Activated CD4-positive, alpha-beta T cell treated with anti-CD3 and anti-CD28 coated beads for 1 hour (primary cell): ENCODE measurements around the gene SH2D4B.

ENCODE experiments used
- DNase-seq: peaks from one replicate; pipeline ENCODE4 v3.0.0-alpha.2; 2020

SH2D4B gene

GRCh38 chr10:80537736-80538480, at the start of gene SH2D4B:
Gene SH2D4B, plus strand, starts transcription at chr10:80537902. Its CDS starts 430 bp downstream, at chr10:80538332.
- DNase-seq: no peak

GRCh38 chr10:80488539-80489066, 49.1 kb upstream of the SH2D4B start:
- no peak for DNase-seq

GRCh38 chr10:80489371-80490112, 48.2 kb upstream of the SH2D4B start:
- no peak for DNase-seq

GRCh38 chr10:80491251-80492102, 46.2 kb upstream of the SH2D4B start:
- DNase-seq: no peak

DNA sequence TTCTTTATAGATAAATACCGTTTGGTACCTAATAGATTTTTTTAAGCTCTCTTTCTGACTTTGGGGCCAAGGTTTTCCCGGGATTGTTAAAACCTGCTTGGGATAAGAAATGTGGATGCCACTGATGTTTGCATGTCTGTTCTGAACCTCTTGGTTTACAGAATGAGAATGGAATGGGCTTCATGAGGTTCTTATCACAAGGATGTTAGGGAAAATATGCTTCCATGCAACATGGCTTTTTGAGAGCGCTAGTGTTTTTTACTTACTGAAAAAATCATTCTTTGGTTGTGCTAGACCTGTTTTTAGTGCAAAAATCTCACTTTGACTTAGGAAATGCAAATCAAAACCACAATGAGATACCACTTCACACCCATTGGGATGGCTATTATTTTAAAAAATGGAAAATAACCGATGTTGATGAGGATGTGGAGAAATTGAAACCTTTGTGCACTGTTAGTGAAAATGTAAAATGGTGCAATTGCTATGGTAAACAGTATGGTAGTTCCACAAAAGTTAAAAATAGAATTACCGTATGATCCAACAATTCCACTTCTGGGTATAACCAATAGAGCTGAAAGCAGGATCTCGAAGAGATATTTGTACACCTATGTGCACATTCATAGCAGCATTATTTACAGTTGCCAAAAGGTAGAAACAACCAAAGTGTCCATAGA, 44.7 kb upstream of the SH2D4B start:
- DNase-seq: no peak

GRCh38 chr10:80493522-80494051, 44.1 kb upstream of the SH2D4B start:
- no peak for DNase-seq

GRCh38 chr10:80496555-80497172, 41.0 kb upstream of the SH2D4B start:
- no peak for DNase-seq

DNA sequence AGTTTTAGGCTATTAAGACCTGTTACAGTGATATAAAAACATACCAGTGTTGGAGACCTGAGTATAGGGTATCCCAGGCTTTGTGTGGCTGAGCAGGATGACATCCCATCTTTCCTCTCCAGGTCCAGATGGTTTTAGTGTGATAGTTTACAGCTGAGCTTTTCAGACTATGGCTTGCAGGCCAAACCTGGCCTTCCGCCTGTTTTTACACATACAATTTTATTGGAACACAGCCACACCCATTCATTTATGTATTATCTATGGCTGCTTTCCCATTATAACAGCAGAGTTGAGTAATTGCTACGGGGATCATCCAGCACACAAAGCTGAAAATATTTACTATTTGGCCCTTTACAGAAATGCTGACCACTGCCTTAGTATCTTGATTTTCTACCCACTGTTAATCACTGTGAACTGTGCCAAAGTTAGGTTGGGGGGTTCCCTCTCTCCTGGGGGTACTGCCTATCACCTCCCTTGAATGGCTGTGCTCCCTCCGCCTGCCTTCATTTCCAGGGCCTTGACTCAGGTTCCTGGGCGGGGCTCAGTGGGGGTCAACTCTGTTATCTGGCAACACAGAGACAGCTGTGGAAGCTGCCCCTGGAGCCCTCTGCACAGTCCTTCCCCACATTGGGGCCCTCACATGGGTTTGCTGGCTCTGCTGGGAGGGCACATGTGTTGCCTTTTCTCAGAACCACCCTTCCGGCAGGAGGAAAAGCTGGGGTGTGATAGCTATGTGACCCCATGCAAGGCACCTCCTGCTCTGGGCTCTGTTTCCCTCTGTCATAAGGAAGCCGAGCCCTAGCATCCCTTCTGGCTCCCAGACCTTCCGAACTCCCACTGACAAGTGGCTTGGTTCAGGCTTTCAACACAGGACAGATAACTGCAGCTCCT, 40.3 kb upstream of the SH2D4B start:
- DNase-seq: no peak

DNA sequence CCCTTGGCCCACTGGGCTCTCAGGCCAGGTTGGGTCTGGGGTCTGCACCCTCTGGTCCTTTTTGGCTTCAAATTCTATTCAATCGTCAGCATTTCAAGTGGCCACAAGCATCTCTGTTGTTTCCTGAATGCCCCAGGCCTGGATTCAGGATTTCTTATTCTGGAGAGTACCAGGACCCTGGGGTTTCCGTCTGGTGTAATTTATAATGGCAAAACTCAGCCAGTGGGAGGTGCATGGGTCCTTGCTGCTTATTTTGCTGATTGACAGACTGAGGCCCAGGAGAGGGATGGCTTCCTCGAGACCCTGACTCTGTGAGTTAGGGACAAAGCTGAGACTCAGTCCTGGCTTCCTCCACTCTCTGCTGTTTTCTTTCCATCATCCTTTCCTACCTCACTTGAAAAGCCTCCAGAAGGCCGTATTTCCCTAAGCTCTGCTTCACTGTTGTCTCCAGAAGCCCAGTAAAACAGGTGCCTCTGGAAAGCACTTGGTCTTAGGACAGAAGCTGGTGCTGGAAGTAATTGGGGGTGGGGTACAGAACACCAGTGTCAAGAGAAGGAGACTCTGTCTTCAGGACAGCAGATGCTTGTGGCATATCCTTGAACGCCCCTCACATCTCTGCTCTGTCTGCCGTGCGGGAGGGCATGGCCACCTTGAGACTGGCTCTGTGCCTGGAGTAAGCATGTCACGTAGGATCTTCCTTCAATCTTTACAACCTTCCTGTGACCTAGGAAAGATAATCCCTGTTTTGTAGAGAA, 39.4 kb upstream of the SH2D4B start:
- DNase-seq: no peak

- no peak for DNase-seq
Measured at GRCh38 chr10:80498833-80499741, 38.6 kb upstream of the SH2D4B start.

DNA sequence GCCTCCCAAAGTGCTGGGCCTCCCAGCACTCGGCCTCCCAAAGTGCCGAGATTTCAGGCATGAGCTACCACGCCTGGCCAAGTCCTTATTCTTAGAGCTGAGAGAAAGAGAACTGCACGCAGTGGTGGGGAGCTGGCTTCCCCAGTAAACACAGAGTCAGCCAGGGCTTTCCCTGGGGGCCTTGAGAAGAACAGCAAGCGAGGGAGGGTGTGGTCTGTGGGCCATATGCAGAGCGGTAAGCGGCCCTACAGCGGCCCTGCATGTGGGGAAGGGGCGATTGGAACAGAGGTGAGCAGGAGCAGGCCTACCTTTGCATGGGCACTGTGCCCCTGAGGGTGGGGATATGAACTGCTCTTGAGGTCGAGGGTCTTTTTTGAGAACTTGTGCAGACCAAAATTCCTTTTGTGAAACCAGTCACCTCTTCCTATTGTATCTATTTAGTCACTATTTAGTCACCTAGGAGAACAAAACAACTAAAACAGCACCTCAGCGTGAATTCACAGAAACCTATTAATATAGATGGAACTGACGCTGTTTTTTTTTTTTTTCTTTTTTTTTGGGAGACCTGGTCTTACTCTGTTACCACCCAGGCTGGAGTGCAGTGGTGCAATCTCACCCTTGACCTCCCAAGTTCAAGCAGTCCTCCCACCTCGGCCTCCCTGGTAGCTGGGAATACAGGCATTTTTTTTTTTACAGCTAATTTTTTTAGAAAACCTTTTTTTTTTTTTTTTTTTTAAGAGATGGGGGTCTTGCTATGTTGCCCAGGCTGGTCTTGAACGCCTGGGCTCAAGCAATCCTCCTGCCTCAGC, 36.9 kb upstream of the SH2D4B start:
- no peak for DNase-seq

DNA sequence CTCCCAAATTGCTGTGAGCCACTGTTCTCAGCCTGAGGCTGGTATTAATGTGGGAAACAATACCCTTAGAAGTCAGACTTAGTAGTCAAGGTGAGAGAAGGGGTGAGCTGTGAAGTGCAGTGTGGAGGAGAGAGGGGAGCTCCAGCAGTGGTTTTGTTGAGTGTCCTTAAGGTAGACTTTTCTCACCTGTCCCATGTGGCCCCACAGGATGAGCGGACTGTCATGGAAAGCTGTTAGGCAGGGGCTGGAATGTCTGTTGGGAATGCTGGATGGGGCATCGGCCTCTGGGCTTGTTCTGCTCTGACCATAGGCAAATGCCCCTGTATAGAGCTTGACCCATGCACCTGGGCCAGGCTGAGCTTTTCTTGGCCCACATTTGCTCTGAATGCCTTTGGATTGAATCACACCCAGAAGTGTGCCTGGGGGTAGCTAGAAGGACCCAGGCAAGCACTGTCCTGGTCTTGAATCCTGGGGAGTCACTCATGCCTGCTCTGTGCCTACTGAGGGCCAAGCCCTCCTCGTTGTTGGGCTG, 36.3 kb upstream of the SH2D4B start:
- no peak for DNase-seq

DNA sequence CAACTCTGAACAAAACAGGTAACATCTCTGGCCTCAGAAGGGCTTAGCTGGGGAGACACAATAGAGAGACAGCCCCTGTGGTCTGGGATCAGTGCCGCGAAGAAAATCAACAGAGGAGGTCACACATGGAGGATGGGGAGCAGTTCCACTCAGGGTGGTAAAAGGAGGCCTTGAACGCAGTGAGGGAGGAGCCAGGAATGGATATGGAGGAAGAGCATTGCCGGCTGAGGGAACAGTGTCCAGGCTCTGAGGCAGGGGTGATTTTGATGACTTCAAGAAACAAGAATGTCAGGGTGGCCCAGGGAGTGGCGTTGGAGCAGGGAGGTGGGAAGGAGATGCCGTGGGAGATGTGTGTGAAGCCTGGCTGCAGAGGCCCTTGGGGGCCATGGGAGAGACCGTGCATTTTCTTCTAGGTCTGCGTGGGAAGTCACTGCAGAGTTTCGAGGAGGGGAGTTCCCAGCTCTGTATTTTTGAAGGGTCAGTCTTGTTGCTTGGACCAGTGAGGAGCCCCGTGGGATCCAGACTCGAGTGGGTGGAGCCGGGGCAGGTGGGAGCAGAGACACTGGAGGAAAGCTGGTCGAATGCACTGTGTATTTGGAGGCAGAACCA, 35.7 kb upstream of the SH2D4B start:
- DNase-seq: no peak

DNA sequence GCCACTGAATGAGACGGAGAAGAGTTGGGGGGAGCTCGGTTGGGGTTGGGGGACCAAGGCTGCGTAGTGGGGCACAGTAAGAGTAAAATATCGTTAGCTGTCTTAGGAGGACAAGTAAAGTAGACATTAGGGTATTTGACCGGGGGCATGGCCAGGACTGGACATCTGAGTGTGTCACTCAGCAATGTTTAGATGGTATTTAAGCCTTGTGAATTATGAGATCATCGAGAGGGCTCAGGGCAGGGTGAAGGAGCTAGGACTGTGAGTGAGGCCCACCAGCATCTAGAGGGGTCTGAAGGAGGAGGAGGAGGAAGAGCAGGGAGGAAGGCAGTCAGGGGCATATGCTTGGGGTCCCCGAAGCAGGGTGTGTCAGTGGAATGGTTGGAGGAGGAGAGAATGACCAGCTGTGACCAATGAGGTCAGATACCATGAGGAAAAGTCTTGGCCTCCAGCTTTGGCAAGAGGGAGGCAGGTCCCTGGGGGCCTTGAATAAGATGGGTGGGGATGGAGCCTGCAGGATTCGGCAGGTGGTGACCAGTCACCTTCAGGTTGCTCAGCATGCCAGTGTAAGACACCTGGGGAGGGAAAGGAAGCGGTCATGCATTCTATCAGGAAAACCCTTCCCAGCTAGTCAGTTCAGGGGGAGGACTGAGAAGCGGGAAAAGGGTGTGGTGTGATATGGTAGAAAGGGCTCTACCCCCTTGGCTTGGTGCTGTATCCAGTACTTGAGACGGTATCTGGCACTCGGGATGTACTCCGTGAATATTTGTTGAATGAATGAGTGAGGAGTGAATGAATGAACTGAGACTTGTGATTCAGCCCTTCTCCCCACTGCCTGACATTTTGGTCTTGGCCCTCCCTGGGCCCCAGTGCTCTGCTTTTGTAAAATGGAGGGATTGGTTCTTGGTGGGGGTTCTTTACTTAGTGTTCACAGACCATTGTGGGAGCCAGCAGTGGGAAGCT, 34.8 kb upstream of the SH2D4B start:
- DNase-seq: no peak

DNA sequence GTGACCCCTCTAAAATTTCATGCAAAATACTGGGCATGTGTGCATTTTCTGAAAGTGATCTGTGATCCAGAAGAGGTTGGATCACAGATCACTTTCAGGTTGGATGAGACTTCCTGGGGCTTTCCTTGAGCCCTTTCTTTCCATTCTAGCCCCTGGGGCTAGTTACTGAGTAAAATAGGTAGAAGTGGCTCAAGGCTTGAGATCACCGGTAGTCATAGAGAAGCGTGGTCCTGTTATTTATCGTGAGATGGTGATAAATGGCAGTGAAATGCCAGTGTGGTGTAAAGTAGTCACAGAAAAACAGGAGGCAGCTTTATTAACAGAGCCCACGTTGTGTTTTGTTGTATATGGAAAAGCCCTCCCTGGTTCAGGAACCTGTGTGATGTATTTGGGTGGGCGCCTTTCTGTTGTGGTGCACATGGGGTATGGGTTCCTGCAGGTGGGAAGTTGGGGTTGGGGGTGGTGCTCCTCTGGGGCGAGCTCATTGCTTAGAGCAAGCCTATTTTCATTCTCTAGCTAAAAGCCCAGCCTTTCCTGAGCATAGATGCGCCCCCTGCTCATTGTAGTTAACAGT, 34.0 kb upstream of the SH2D4B start:
- DNase-seq: no peak
